Cardiac muscle cell (in vitro differentiated cells and primary cell): ENCODE measurements around the gene CEMIP. TPM values are rescaled to one million over a fixed set of nuclear protein-coding genes. Genes with fewer than 3 reads are reported as not detected.

Experiments used
- DNase-seq, 2 donors: peaks; one replicate each; pipeline versions ENCODE4 v3.0.0 to v3.0.0-alpha.2; 2010 to 2017; ENCODE audit warnings: low read depth in 1 of 2, low spot score in 1 of 2
- H3K27ac ChIP-seq: fragments of 200-600 bp; sonication (generic); 2 replicates; pipeline ENCODE4 v1.5.1; 2016
- H3K27me3 ChIP-seq: fragments of 200-600 bp; sonication (generic); 2 replicates; pipeline ENCODE4 v1.6.0; 2016; ENCODE audit warnings: control low read depth
- H3K36me3 ChIP-seq: fragments of 200-600 bp; sonication (generic); 2 replicates; pipeline ENCODE4 v1.5.1; 2016; ENCODE audit warnings: control low read depth
- H3K4me1 ChIP-seq: fragments of 200-600 bp; sonication (generic); 2 replicates; pipeline ENCODE4 v1.8.1; 2017; ENCODE audit warnings: low read depth, mild to moderate bottlenecking, mixed run types
- H3K4me3 ChIP-seq: fragments of 200-600 bp; sonication (generic); 2 replicates; pipeline ENCODE4 v1.5.1; 2016; ENCODE audit warnings: mild to moderate bottlenecking
- H3K9me3 ChIP-seq: fragments of 200-600 bp; sonication (generic); 2 replicates; pipeline ENCODE4 v1.5.1; 2017; ENCODE audit warnings: low read depth, mild to moderate bottlenecking, control low read depth
- polyA plus RNA-seq: library from polyadenylated mRNA; unstranded; fragments of >200 nt; fragmentation: Nextera tagmentation; extraction: Ambion mirVana; gene quantifications from 2 replicates; pipeline ENCODE4 v1.2.1, GENCODE V29; 2016
- total RNA-seq: library from RNA; depleted of rRNA; stranded (reverse); fragments of >200 nt; gene quantifications from 2 replicates; pipeline ENCODE4 v1.2.3, GENCODE V29; 2016
- TF ChIP-seq, protein P1 (sequence below): IDR thresholded peaks from 2 replicates; pipeline ENCODE4 v1.5.1; 2012; ENCODE audit warnings: low read depth, mild to moderate bottlenecking, low read length

The CEMIP gene
- total and polyA plus RNA-seq, 2 experiments from 2014 or later, result 0.12 to 1.9 TPM

DNA sequence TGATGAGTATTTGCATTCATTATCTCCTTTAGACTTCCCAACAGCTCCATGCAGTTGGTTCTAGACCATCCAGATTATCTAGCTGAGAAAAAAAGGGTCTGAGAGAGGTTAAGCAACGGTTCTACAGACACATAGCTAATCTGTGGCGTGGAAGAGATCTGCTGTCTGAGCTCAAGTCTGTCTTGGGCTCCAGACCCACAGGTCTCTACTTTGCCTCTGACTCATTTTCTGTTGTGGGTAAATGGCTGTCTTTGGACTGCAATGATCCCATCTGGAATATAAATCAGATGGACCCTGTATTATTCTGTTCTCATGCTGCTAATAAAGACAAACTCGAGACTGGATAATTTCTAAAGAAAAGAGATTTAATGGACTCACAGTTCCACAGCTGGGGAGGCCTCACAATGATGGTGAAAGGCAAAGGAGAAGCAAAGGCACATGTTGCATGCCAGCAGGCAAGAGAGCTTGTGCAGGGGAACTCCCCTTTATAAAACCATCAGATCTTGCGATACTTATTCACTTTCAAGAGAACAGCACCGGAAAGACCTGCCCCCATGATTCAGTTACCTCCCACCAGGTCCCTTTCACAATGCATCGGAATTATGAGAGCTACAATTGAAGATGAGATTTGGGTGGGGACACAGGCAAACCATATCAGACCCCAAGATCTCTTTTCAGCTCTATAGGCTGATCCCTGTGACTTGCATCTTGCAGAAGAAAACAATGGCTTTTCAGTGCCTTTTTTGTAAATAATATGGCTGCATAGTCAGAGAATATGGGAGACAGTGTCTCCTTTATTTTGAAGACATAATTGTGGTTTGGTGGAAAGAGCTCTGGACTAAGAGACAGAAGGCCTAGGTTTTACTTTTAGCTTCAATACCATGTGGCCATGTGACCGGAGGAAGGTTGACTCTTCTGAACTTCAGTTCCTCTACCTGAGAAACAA, 24.7 kb downstream of the CEMIP start:
- no peak for DNase-seq
- no peaks in the 10 kb centered on the region for H3K36me3 ChIP-seq
- no peak overlapping the region for H3K27ac ChIP-seq
- no peaks in the 10 kb centered on the region for H3K9me3 ChIP-seq
- no peak overlapping the region for H3K4me3 ChIP-seq
- no peaks in the 10 kb centered on the region for H3K27me3 ChIP-seq
- TF ChIP-seq, protein P1, sequence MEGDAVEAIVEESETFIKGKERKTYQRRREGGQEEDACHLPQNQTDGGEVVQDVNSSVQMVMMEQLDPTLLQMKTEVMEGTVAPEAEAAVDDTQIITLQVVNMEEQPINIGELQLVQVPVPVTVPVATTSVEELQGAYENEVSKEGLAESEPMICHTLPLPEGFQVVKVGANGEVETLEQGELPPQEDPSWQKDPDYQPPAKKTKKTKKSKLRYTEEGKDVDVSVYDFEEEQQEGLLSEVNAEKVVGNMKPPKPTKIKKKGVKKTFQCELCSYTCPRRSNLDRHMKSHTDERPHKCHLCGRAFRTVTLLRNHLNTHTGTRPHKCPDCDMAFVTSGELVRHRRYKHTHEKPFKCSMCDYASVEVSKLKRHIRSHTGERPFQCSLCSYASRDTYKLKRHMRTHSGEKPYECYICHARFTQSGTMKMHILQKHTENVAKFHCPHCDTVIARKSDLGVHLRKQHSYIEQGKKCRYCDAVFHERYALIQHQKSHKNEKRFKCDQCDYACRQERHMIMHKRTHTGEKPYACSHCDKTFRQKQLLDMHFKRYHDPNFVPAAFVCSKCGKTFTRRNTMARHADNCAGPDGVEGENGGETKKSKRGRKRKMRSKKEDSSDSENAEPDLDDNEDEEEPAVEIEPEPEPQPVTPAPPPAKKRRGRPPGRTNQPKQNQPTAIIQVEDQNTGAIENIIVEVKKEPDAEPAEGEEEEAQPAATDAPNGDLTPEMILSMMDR, result no peak
- no peaks in the 10 kb centered on the region for H3K4me1 ChIP-seq

DNA sequence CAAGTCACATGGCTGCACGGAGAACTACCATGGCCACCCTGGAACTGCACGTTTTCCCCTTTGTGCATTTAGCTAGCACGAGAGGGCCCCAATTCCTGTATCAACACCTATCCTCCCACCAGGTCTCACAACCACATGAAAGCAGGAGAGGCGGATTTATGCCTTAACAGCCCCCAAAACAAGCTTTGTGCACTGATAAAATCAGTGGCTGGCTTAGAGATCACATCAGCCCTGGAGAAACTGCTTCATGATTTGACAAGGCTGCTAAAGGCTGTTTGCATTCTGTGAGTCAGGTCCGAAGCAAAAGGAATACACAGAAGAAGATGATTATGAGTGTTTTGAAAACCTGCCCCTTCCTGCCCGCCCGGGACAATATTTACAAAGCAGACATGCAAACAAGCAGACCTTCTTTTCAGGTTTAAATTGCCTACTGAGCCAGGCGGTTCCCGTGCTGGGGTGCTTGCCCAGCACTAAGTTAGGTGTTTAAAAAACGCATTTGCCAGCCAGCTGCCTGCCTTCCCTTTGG, 25.9 kb downstream of the CEMIP start:
- H3K9me3 ChIP-seq, result no peaks in the 10 kb centered on the region
- H3K27me3 ChIP-seq, result no peaks in the 10 kb centered on the region
- TF ChIP-seq, protein P1, result no peak
- H3K4me1 ChIP-seq, result no peaks in the 10 kb centered on the region
- no peaks in the 10 kb centered on the region for H3K36me3 ChIP-seq
- no peak overlapping the region for H3K27ac ChIP-seq
- H3K4me3 ChIP-seq, result no peak overlapping the region
- no peak for DNase-seq

DNA sequence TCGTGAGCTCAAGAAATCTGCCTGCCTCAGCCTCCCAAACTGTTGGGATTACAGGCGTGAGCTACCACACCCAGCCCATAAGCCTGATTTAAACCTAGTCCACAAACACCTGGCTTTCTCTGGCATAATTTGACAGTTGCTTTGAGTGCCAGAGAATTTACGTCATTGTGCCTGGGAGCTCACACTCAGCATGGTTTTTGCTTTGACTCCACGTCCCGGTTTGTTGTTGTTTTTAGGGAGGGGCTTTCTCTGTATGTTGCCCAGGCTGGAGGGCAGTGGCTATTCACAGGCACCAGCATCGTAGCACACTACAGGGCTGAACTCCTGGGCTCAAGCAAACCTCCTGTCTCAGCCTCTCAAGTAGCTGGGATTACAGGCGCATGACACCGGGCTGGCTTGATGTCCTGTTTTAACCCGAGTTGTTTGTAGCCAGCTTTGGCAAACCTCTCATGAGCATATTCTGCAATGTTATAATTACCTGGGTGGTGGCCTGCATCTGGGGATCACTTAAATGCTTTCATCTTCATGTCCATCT, 32.7 kb downstream of the CEMIP start:
- H3K4me3 ChIP-seq, result no peak overlapping the region
- H3K4me1 ChIP-seq, result no peaks in the 10 kb centered on the region
- no peak for DNase-seq
- no peak overlapping the region for H3K27ac ChIP-seq
- TF ChIP-seq, protein P1, result no peak
- no peaks in the 10 kb centered on the region for H3K27me3 ChIP-seq
- H3K36me3 ChIP-seq, result no peaks in the 10 kb centered on the region
- H3K9me3 ChIP-seq, result no peaks in the 10 kb centered on the region

DNA sequence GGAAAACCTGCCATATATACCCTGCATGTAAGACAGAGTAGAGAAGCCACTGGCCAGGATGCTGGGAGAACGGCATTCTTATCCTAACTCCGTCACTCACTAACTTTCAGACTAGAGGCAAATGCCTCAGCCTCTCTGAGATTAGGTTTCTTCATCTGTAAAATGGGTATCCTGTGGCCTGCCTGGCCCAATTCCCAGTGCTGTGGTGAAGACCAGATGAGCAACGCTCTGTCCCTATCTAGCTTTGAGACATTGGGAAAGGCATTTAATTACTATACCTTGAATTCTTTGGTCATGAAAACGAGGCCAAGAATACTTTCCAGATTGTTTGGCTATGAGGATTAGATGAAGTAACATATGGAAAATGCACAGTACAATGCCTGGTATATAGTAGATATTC, 35.9 kb downstream of the CEMIP start:
- no peak overlapping the region for H3K27ac ChIP-seq
- no peak overlapping the region for H3K4me3 ChIP-seq
- H3K27me3 ChIP-seq, result no peaks in the 10 kb centered on the region
- H3K9me3 ChIP-seq, result no peaks in the 10 kb centered on the region
- H3K4me1 ChIP-seq, result no peaks in the 10 kb centered on the region
- no peaks in the 10 kb centered on the region for H3K36me3 ChIP-seq
- DNase-seq, result no peak
- TF ChIP-seq, protein P1, result no peak

DNA sequence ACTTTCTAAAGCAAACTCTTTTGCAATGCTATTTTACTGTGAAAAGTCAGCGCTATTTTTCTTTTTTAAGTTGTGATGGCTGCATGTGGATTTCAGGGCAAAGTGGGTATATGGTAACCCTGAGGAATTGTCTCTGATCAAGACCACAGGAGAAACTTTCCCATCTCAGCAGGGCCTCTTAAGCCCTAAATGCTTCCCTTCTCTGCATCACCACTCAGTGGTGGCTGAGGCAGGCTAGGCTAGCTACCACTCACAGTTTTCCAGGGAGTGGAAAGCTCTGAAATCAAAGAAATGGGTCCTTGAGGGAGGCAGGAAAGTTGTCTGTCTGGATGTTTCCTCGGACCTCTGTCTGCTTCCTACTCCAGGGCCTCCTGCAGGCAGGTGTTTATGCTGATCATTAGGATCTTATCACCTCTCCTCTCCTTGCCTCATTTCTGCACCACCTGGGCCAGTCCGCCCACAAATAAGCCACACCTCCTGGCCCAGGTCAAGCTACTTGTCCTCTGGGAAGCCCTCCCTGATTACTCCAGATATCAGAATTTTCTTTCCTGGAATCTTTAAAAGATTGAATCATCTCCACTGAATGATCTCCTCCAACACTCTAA, 37.0 kb downstream of the CEMIP start:
- no peak for DNase-seq
- TF ChIP-seq, protein P1, result no peak
- no peaks in the 10 kb centered on the region for H3K36me3 ChIP-seq
- no peaks in the 10 kb centered on the region for H3K4me1 ChIP-seq
- H3K4me3 ChIP-seq, result no peak overlapping the region
- H3K27ac ChIP-seq, result no peak overlapping the region
- no peaks in the 10 kb centered on the region for H3K9me3 ChIP-seq
- no peaks in the 10 kb centered on the region for H3K27me3 ChIP-seq
